CD8-positive, alpha-beta memory T cell (primary cell): Measurements from ENCODE around the gene ING4. TPM values are rescaled to one million over a fixed set of nuclear protein-coding genes. Genes with fewer than 3 reads are reported as not detected.

ENCODE experiments used
- CTCF ChIA-PET: fragments of 350-600 bp; sonication (Branson Sonifier 250); formaldehyde crosslinking; loops from one replicate; lab custom pipeline; 2021; ENCODE audit warnings: antibody characterized with exemption; lab: Charles Lee
- POLR2A ChIA-PET: fragments of 350-600 bp; sonication (Branson Sonifier 250); formaldehyde crosslinking; loops from one replicate; lab custom pipeline; 2021; ENCODE audit warnings: antibody characterized with exemption; lab: Charles Lee
- DNase-seq, 5 donors: peaks; one replicate each; pipeline versions ENCODE4 v3.0.0 to v3.0.0-alpha.2; 2020 to 2022; ENCODE audit warnings: mixed read lengths in 1 of 5
- H3K27ac ChIP-seq: one replicate; pipeline ENCODE4 v1.7.0; 2013; ENCODE audit warnings: low read depth, mild to moderate bottlenecking, low read length, moderate library complexity
- H3K27me3 ChIP-seq: 2 replicates; pipeline ENCODE4 v1.7.0; 2013; ENCODE audit warnings: low read length, mild to moderate bottlenecking; ENCODE audit not compliant: insufficient read depth, poor library complexity, severe bottlenecking
- H3K36me3 ChIP-seq: 2 replicates; pipeline ENCODE4 v1.7.0; 2013; ENCODE audit warnings: mild to moderate bottlenecking, low read length, moderate library complexity; ENCODE audit not compliant: insufficient read depth
- H3K4me1 ChIP-seq: 2 replicates; pipeline ENCODE4 v1.7.0; 2013; ENCODE audit warnings: mild to moderate bottlenecking, low read length, moderate library complexity; ENCODE audit not compliant: insufficient read depth
- H3K4me3 ChIP-seq: 2 replicates; pipeline ENCODE4 v1.7.0; 2013; ENCODE audit warnings: mild to moderate bottlenecking, low read length
- H3K9me3 ChIP-seq: 2 replicates; pipeline ENCODE4 v1.7.0; 2013; ENCODE audit warnings: mild to moderate bottlenecking, low read length
- H3K27ac Mint-ChIP-seq, 8 donors: one replicate each; pipeline ENCODE4 v1.8.0; 2020 to 2021; ENCODE audit warnings: mixed read lengths in 8 of 8, mild to moderate bottlenecking in 6 of 8, inconsistent platforms in 3 of 8, moderate library complexity in 3 of 8
- H3K27me3 Mint-ChIP-seq, 2 donors: one replicate each; pipeline ENCODE4 v1.8.0; 2020 to 2021; ENCODE audit warnings: mixed read lengths in 2 of 2, mild to moderate bottlenecking in 1 of 2, moderate library complexity in 1 of 2
- H3K36me3 Mint-ChIP-seq, 3 donors: one replicate each; pipeline ENCODE4 v1.8.0; 2020 to 2021; ENCODE audit warnings: mixed read lengths in 3 of 3, inconsistent platforms in 1 of 3, mild to moderate bottlenecking in 1 of 3
- H3K4me1 Mint-ChIP-seq, 3 donors: one replicate each; pipeline ENCODE4 v1.8.0; 2020 to 2021; ENCODE audit warnings: mixed read lengths in 3 of 3, inconsistent platforms in 1 of 3, mild to moderate bottlenecking in 1 of 3
- H3K4me3 Mint-ChIP-seq, 7 donors: one replicate each; pipeline ENCODE4 v1.8.0; 2020 to 2021; ENCODE audit warnings: mixed read lengths in 7 of 7, mild to moderate bottlenecking in 6 of 7, moderate library complexity in 4 of 7, inconsistent platforms in 2 of 7
- H3K9me3 Mint-ChIP-seq, 5 donors: one replicate each; pipeline ENCODE4 v1.8.0; 2020 to 2022; ENCODE audit warnings: mixed read lengths in 5 of 5, mild to moderate bottlenecking in 3 of 5, moderate library complexity in 2 of 5, inconsistent platforms in 1 of 5
- polyA plus RNA-seq: library from polyadenylated mRNA; unstranded; fragments of 300-500 nt; fragmentation: Illumina TruSeq; gene quantifications from one replicate; pipeline ENCODE4 v1.2.3, GENCODE V29; 2021
- total RNA-seq, 2 experiments: library from RNA; stranded (reverse); gene quantifications; one replicate each; pipeline ENCODE4 v1.2.3, GENCODE V29; 2021

Gene ING4
- total and polyA plus RNA-seq, 3 experiments from 2014 or later: 17.4 to 80.3 (median 18.5) TPM

DNA sequence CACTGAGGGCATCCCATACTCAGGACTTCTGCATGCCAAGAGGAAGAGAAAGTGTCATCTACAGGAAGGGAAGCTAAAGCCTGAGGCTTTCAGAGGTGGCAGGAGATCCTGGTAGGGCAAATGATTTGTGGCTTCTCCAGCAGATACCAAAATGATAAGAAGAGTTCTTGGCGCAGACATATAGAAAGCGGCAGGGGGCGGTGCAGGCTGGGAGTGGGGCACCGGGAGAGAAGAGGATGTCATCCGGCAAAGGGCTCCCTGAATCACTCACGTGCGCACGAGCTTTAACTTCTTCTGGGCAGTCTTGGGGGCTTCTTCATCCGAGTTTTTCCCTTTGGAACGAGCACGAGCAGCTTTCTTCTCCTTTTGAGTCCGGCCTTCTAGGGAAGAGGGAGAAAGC is 10.5 kb downstream of the ING4 start:
- POLR2A ChIA-PET: no interaction called here
- Mint-ChIP-seq H3K9me3 (no peaks in the 10 kb centered on the region), H3K27me3 (no peaks in the 10 kb centered on the region), H3K27ac (peak overlapping the region in 4 of 8 donors; percentile 37 to 81 (median 50)), H3K4me1 (peaks cover 0 to 4% (median 3%) of the 10 kb centered on the region in 3 donors), H3K36me3 (peaks cover 5 to 78% (median 12%) of the 10 kb centered on the region in 3 donors), H3K4me3 (no peak overlapping the region)
- no peak overlapping the region for H3K4me3 ChIP-seq
- H3K9me3 ChIP-seq: no peaks in the 10 kb centered on the region
- CTCF ChIA-PET: interaction anchor here (0.6 kb wide), 1 partner anchor 46 kb away, joined by 3 read pairs; no protein-coding TSS in a partner anchor
- H3K27ac ChIP-seq: no peak overlapping the region
- no peaks in the 10 kb centered on the region for H3K27me3 ChIP-seq
- DNase-seq: no peak
- peaks cover 53% of the 10 kb centered on the region for H3K36me3 ChIP-seq
- no peaks in the 10 kb centered on the region for H3K4me1 ChIP-seq

DNA sequence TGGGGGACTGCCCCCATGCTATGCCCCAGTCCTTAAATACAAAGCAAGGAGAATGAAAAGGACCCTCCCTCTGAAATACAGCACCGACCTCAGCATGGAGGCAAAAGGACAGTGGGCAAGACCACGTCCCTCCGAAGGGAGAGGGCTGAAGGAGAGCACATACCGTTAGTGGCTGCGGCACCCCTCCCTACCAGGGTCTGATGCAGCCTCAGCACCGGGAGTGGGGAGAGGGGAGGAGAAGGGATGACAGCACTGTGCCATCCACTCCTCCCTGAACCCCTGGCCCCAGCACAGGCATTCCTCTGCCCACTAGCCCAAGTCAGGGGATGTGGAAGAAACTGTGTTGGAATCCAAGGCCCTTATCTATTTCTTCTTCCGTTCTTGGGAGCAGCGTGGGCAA is 12.1 kb downstream of the ING4 start:
- Mint-ChIP-seq H3K27me3 (no peaks in the 10 kb centered on the region), H3K27ac (peak overlapping the region in 1 of 8 donors; percentile 23), H3K36me3 (peaks cover 5 to 68% (median 13%) of the 10 kb centered on the region in 3 donors), H3K4me3 (no peak overlapping the region), H3K9me3 (no peaks in the 10 kb centered on the region), H3K4me1 (peaks cover 9 to 12% (median 11%) of the 10 kb centered on the region in 3 donors)
- Histone ChIP-seq H3K4me3 (no peak overlapping the region), H3K4me1 (no peaks in the 10 kb centered on the region), H3K9me3 (no peaks in the 10 kb centered on the region), H3K27me3 (no peaks in the 10 kb centered on the region), H3K36me3 (peaks cover 43% of the 10 kb centered on the region), H3K27ac (no peak overlapping the region)
- CTCF ChIA-PET: no interaction called here
- DNase-seq: no peak
- POLR2A ChIA-PET: no interaction called here

DNA sequence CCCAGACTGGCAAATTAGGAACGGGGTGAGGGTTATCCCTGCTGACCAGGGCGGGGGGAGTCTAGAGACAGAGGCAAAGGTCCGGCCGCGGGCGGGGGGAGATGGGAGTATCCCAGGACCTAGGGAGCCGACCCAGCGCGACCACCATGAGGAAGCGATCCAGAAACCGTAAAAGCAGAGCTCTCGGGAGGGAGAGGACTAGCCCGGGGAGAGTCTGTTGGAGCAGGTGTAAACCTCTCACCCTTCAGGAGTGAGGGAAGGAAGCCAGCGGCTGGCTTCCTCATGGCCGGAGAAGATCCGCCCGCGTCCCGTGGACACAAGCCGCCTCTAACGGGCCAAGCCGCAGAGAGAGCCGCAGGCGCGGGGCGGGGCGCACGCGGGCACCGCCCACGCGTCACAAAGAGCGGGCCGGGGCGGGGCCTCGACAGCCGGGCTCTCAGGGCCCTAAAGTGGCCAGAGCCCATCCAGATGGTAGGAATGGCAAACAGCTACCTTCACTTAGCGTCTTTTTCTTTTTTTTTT is 15.8 kb downstream of the ING4 start, which contains the start of gene ACRBP:
Gene ACRBP (minus strand): TSS at position 350 of the 522 bp plus-strand sequence. CDS start 66 bp downstream, at position 284.
- H3K27ac Mint-ChIP-seq: peak within 1 kb of the TSS in 3 of 8 donors; percentile 37 to 60 (median 46)
- H3K36me3 ChIP-seq: peaks cover 22% of the 10 kb centered on the region
- no peaks in the 10 kb centered on the region for H3K9me3 ChIP-seq
- POLR2A ChIA-PET: no interaction called here
- H3K36me3 Mint-ChIP-seq: peaks cover 13 to 47% (median 23%) of the 10 kb centered on the region in 3 donors
- peaks cover 9 to 12% (median 11%) of the 10 kb centered on the region in 3 donors for H3K4me1 Mint-ChIP-seq
- no peaks in the 10 kb centered on the region for H3K4me1 ChIP-seq
- no peak within 1 kb of the TSS for H3K4me3 ChIP-seq
- H3K27me3 Mint-ChIP-seq: no peaks in the 10 kb centered on the region
- H3K27ac ChIP-seq: no peak within 1 kb of the TSS
- CTCF ChIA-PET: no interaction called here
- no peaks in the 10 kb centered on the region for H3K27me3 ChIP-seq
- no peak for DNase-seq
- H3K4me3 Mint-ChIP-seq: peak within 1 kb of the TSS in 5 of 7 donors; percentile 12 to 44 (median 34)
- H3K9me3 Mint-ChIP-seq: peaks cover 0 to 10% (median 5%) of the 10 kb centered on the region in 5 donors

DNA sequence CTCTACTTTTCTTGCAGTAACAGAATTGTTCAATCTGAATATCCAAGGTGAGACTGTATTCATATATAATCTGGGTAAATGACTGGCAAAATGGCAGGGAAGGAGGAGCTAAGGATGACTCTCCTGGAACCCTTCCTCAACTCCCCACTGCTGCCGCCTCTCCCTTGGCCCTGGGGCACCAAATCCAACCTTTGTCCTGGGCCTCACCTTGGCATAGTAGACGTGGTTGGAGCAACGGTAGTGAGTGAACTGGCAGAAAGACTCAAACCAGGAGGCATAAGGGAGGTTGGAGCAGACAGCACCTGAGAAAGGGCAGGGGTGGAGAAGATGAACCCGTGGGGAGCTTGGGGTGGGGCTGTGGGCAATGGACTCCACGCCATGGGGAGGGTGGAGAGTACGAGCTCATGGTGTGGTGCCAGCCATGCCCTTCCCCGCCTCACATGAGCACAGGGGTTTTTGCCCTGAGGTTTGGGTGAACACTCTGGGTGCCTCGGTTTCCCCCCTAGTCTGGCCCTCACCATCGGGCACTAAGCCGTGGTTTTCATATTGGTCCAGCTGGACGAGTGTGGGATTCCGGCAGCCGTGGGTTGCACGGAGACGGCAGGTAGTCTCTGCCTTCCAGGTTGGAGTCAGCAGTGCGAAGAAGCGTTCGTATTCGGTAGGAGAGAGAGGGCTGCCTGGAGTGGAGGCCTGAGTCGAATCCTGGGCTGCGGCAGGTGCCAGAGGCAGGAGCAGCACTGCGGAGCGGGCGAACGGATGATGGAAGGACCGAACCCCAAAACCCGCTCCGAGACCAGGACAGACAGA is 16.4 kb downstream of the ING4 start:
- Mint-ChIP-seq H3K4me1 (peaks cover 9 to 12% (median 11%) of the 10 kb centered on the region in 3 donors), H3K27ac (peak overlapping the region in 1 of 8 donors; percentile 37), H3K9me3 (peaks cover 0 to 10% (median 5%) of the 10 kb centered on the region in 5 donors), H3K4me3 (peak overlapping the region in 3 of 7 donors; percentile 23 to 44 (median 37)), H3K36me3 (peaks cover 11 to 41% (median 20%) of the 10 kb centered on the region in 3 donors), H3K27me3 (no peaks in the 10 kb centered on the region)
- no peak overlapping the region for H3K4me3 ChIP-seq
- no peak for DNase-seq
- H3K27ac ChIP-seq: no peak overlapping the region
- H3K9me3 ChIP-seq: no peaks in the 10 kb centered on the region
- CTCF ChIA-PET: no interaction called here
- POLR2A ChIA-PET: no interaction called here
- no peaks in the 10 kb centered on the region for H3K4me1 ChIP-seq
- H3K27me3 ChIP-seq: no peaks in the 10 kb centered on the region
- peaks cover 18% of the 10 kb centered on the region for H3K36me3 ChIP-seq

DNA sequence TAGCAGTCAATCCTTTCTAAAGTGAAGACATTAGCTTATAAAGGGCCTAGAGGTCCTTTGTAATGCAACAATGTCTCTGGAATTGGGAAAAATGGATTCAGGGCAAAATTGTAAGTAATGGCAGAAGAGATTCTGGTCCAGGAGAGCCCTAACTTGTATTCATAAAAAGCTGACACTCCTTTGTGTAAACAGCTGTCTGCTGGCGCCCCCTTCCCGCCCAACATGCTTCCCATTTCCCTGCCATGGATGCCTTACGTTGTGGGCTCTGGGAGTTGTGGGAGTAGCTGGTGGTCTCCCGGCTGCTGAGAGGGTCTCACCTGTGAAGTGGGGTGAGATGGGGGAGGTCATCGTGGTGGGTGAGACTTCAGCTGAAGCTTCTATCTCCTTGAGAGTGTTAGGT is 18.0 kb downstream of the ING4 start:
- no peaks in the 10 kb centered on the region for H3K27me3 Mint-ChIP-seq
- peaks cover 7 to 26% (median 20%) of the 10 kb centered on the region in 3 donors for H3K36me3 Mint-ChIP-seq
- Histone ChIP-seq H3K27ac (no peak overlapping the region), H3K27me3 (no peaks in the 10 kb centered on the region), H3K4me3 (no peak overlapping the region), H3K9me3 (no peaks in the 10 kb centered on the region), H3K36me3 (peaks cover 6% of the 10 kb centered on the region), H3K4me1 (no peaks in the 10 kb centered on the region)
- peaks cover 0 to 10% (median 5%) of the 10 kb centered on the region in 5 donors for H3K9me3 Mint-ChIP-seq
- no peak for DNase-seq
- ChIA-PET POLR2A (no interaction called here), CTCF (interaction anchor here (0.9 to 1.4 kb wide), 2 partner anchors 9 to 16 kb away, joined by 3 to 4 read pairs; partner anchors contain the start of gene LPAR5)
- H3K4me3 Mint-ChIP-seq: peak overlapping the region in 1 of 7 donors; percentile 11
- H3K4me1 Mint-ChIP-seq: peaks cover 9 to 12% (median 9%) of the 10 kb centered on the region in 3 donors
- H3K27ac Mint-ChIP-seq: peak overlapping the region in 1 of 8 donors; percentile 17

DNA sequence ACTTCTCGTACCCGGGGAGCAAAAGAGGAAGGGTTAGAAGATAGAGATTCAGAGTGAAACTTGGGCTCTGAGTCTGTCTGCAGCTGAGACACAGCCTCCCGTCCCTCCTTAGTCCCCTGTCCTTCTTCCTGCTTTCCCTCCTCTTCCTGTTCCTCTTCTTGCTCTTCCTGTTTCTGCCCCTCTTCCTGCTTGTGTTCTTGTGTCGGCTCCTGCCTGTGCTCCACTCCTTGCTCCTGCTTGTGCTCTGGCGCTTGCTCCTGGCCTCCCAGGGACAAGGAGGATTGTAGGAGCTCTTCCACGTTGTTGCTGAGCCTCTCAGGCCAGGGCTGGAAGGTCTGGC is 18.7 kb downstream of the ING4 start:
- Mint-ChIP-seq H3K4me3 (no peak overlapping the region), H3K4me1 (peaks cover 9 to 12% (median 9%) of the 10 kb centered on the region in 3 donors), H3K27ac (no peak overlapping the region), H3K36me3 (peaks cover 7 to 23% (median 20%) of the 10 kb centered on the region in 3 donors), H3K9me3 (peaks cover 0 to 10% (median 5%) of the 10 kb centered on the region in 5 donors), H3K27me3 (no peaks in the 10 kb centered on the region)
- no peaks in the 10 kb centered on the region for H3K9me3 ChIP-seq
- no peaks in the 10 kb centered on the region for H3K27me3 ChIP-seq
- H3K4me1 ChIP-seq: no peaks in the 10 kb centered on the region
- DNase-seq: no peak
- peaks cover 6% of the 10 kb centered on the region for H3K36me3 ChIP-seq
- no peak overlapping the region for H3K4me3 ChIP-seq
- CTCF ChIA-PET: interaction anchor here (0.9 to 1.4 kb wide), 2 partner anchors 9 to 15 kb away, joined by 3 to 4 read pairs; partner anchors contain the start of gene LPAR5
- POLR2A ChIA-PET: interaction anchor here (0.8 kb wide), 1 partner anchor 9 kb away, joined by 3 read pairs; the partner anchor contains the start of gene LPAR5
- no peak overlapping the region for H3K27ac ChIP-seq

DNA sequence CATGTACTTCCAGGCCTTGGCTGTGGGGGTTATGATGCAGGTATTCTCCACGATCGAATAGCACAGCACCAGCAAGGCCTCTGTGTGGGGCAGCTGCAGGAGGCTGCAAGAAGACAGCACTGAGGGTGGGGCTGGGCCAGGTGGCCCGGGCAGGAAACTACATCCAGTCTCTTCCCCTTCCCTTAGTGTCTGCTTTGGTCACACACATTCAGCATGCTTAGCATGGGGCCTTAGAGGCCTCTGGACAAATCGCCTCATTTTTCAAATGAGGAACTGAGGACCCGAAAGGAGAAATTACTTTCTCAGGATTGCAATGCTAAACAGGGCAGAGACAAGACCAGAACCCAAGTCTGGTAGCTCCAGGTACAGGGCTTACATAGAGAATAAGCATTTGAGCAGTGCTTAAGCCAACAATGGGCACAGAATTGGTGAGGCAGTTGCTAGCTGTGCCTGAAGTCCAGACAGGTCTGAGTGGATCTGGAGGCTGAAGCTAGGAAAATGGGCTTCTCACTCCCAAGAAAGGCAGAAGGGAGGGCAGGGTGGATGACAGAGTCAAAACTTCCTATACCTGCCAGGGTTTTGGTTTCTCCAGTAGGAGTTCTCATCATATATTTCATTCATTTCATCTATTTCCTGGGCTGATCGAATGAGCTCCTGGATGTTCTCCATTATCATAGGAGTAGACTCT is 19.2 kb downstream of the ING4 start:
- no peak for DNase-seq
- H3K27me3 Mint-ChIP-seq: no peaks in the 10 kb centered on the region
- Histone ChIP-seq H3K4me1 (no peaks in the 10 kb centered on the region), H3K9me3 (no peaks in the 10 kb centered on the region), H3K4me3 (no peak overlapping the region), H3K27me3 (no peaks in the 10 kb centered on the region), H3K27ac (no peak overlapping the region), H3K36me3 (peaks cover 6% of the 10 kb centered on the region)
- H3K4me1 Mint-ChIP-seq: peaks cover 9 to 12% (median 9%) of the 10 kb centered on the region in 3 donors
- H3K27ac Mint-ChIP-seq: no peak overlapping the region
- H3K36me3 Mint-ChIP-seq: peaks cover 7 to 23% (median 20%) of the 10 kb centered on the region in 3 donors
- H3K9me3 Mint-ChIP-seq: peaks cover 0 to 10% (median 5%) of the 10 kb centered on the region in 5 donors
- H3K4me3 Mint-ChIP-seq: no peak overlapping the region
- ChIA-PET POLR2A (interaction anchor here (0.8 kb wide), 1 partner anchor 8 kb away, joined by 3 read pairs; the partner anchor contains the start of gene LPAR5), CTCF (interaction anchor here (1.1 to 1.4 kb wide), 2 partner anchors 8 to 301 kb away, joined by 3 to 4 read pairs; partner anchors contain the start of gene LPAR5)
